Stimulated activated CD4-positive, alpha-beta T cell treated with anti-CD3 and anti-CD28 coated beads, Interleukin-4, amount 100 ng/mL, for 4 hours (primary cell): Measurements from ENCODE around the gene CHEK1.

ENCODE experiments used
- DNase-seq, 2 experiments: peaks; one replicate each; pipeline ENCODE4 v3.0.0-alpha.2; 2020

The CHEK1 gene

GRCh38 chr11:125627236-125627910 lies 2.4 kb downstream of the CHEK1 start:
- DNase-seq: no peak

GRCh38 chr11:125637840-125638239 lies 12.9 kb downstream of the CHEK1 start:
- no peak for DNase-seq

- DNase-seq: no peak
Measured at GRCh38 chr11:125638315-125638714, 13.4 kb downstream of the CHEK1 start.

- no peak for DNase-seq
Measured at GRCh38 chr11:125645871-125646270, 20.9 kb downstream of the CHEK1 start.

- no peak for DNase-seq
Measured at GRCh38 chr11:125649465-125650166, 24.7 kb downstream of the CHEK1 start.

GRCh38 chr11:125662689-125663088 lies 37.7 kb downstream of the CHEK1 start:
- no peak for DNase-seq

GRCh38 chr11:125663910-125664309 lies 38.9 kb downstream of the CHEK1 start:
- DNase-seq: no peak

GRCh38 chr11:125667151-125667550 lies 42.2 kb downstream of the CHEK1 start:
- DNase-seq: no peak

GRCh38 chr11:125670172-125670571 lies 45.2 kb downstream of the CHEK1 start:
- DNase-seq: no peak

- no peak for DNase-seq
Measured at GRCh38 chr11:125671561-125671960, 46.6 kb downstream of the CHEK1 start.

GRCh38 chr11:125674210-125674609 lies 49.2 kb downstream of the CHEK1 start:
- DNase-seq: no peak

- DNase-seq: no peak
Measured at GRCh38 chr11:125675196-125675595, 50.2 kb downstream of the CHEK1 start.

- DNase-seq: no peak
Measured at GRCh38 chr11:125679397-125679796, 54.4 kb downstream of the CHEK1 start.

GRCh38 chr11:125679837-125680236 lies 54.9 kb downstream of the CHEK1 start:
- no peak for DNase-seq

- no peak for DNase-seq
Measured at GRCh38 chr11:125680747-125681146, 55.8 kb downstream of the CHEK1 start, which contains the start of gene ACRV1. TSS of gene ACRV1 (minus strand) at chr11:125680847. CDS start at chr11:125680780, 67 bp downstream.

GRCh38 chr11:125685228-125685627 lies 60.3 kb downstream of the CHEK1 start:
- no peak for DNase-seq

GRCh38 chr11:125688066-125688465 lies 63.1 kb downstream of the CHEK1 start:
- DNase-seq: no peak

- no peak for DNase-seq
Measured at GRCh38 chr11:125688632-125689031, 63.7 kb downstream of the CHEK1 start.

GRCh38 chr11:125689274-125689859 lies 64.4 kb downstream of the CHEK1 start:
- no peak for DNase-seq

- DNase-seq: no peak
Measured at GRCh38 chr11:125690006-125690405, 65.0 kb downstream of the CHEK1 start.

- no peak for DNase-seq
Measured at GRCh38 chr11:125692887-125693286, 67.9 kb downstream of the CHEK1 start.

- no peak for DNase-seq
Measured at GRCh38 chr11:125694951-125695350, 70.0 kb downstream of the CHEK1 start.

- no peak for DNase-seq
Measured at GRCh38 chr11:125701018-125701610, 76.2 kb downstream of the CHEK1 start.
